Measurements from ENCODE around the gene C11orf42. TPM values are rescaled to one million over a fixed set of nuclear protein-coding genes. Genes with fewer than 3 reads are reported as not detected.

Gene C11orf42
- polyA plus RNA-seq, 2 of the 4 experiments (the other 2 are of a cell fraction), result not detected

DNA sequence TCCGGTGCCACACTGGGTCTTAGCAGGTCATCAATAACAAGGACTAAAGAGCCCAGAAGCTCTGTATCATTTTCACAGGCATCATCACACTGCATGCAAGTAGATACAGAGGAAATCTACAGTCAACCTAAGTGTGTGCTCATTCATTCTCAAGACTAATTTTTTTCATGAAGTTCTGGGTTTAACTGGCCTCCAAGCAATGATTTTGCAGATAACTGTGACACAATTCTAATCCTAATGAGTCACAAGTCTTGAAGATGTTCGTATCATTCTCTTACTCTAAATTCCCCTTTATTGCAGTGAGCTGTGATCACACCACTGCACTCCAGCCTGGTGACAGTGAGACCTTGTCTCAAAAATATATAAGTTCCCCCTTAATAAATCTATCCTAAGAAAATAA is 3.9 kb upstream of the C11orf42 start:
- ChIA-PET CTCF (interaction anchor here (0.5 to 1.7 kb wide), 3 partner anchors 25 to 152 kb away, joined by 3 to 4 read pairs (median 3); no protein-coding TSS in a partner anchor), POLR2A (no interaction called here)
- FAIRE-seq (no peak), DNase-seq (ENCODE audit: low read depth in 1 of 2, low spot score in 1 of 2) (no peak), ATAC-seq (no peak)
- Histone ChIP-seq H3K4me3 (no peak overlapping the region), H3K9me3 (no peaks in the 10 kb centered on the region), H3K27ac (no peak overlapping the region), H3K4me2 (no peak overlapping the region), H3K4me1 (no peaks in the 10 kb centered on the region)
- TF ChIP-seq, protein P1, sequence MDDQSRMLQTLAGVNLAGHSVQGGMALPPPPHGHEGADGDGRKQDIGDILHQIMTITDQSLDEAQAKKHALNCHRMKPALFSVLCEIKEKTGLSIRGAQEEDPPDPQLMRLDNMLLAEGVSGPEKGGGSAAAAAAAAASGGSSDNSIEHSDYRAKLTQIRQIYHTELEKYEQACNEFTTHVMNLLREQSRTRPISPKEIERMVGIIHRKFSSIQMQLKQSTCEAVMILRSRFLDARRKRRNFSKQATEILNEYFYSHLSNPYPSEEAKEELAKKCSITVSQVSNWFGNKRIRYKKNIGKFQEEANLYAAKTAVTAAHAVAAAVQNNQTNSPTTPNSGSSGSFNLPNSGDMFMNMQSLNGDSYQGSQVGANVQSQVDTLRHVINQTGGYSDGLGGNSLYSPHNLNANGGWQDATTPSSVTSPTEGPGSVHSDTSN (IDR thresholded peaks at IDR 0.05), result no peak
- TF ChIP-seq JUNB (IDR thresholded peaks at IDR 0.05), result no peak
- no peak for TF ChIP-seq EHF (CRISPR knock-in tag; IDR thresholded peaks at IDR 0.05)
- no peak for TF ChIP-seq HOXB13 (CRISPR knock-in tag; IDR thresholded peaks at IDR 0.05; ENCODE audit: low read depth)
- 69% methylated on average over 2 of the region's 2 CpGs for WGBS (ENCODE audit: missing lambda C conversion rate)

DNA sequence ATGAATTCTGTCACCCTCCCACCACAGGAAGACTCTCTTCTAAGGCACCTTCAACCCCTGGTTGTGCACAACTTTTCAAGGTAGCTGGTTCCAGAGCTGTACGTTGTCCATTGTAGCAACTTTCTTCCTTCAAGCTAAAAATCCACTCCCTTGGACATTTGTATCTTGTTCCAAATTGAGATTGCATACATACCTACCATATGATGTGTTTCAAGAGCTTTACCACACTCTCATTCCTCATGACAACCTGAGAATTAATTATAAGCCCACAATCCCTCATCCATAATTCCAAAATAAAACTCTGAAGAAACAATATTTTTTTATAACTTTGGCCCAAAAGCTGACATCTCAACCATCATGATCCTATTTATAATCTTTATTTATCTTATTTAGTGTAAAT is 3.3 kb upstream of the C11orf42 start:
- Histone ChIP-seq H3K4me2 (no peak overlapping the region), H3K4me1 (no peaks in the 10 kb centered on the region), H3K27ac (no peak overlapping the region), H3K4me3 (no peak overlapping the region), H3K9me3 (no peaks in the 10 kb centered on the region)
- TF ChIP-seq RAD21 (conservative IDR thresholded peaks at IDR 0.05 in 1 of 2, IDR thresholded peaks at IDR 0.05 in 1 of 2), result no peak
- TF ChIP-seq, protein P2, sequence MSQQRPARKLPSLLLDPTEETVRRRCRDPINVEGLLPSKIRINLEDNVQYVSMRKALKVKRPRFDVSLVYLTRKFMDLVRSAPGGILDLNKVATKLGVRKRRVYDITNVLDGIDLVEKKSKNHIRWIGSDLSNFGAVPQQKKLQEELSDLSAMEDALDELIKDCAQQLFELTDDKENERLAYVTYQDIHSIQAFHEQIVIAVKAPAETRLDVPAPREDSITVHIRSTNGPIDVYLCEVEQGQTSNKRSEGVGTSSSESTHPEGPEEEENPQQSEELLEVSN (IDR thresholded peaks at IDR 0.05; ENCODE audit: borderline replicate concordance, low read depth), result no peak
- TF ChIP-seq NPAS2 (CRISPR knock-in tag; IDR thresholded peaks at IDR 0.05; ENCODE audit: borderline replicate concordance), result no peak
- TF ChIP-seq MYC (IDR thresholded peaks at IDR 0.05; ENCODE audit: borderline replicate concordance, low read length), result no peak
- no peak for TF ChIP-seq HOXB5 (CRISPR knock-in tag; IDR thresholded peaks at IDR 0.05)
- TF ChIP-seq EHMT2 (IDR thresholded peaks at IDR 0.05; ENCODE audit: low read depth), result no peak
- TF ChIP-seq HOXB13 (CRISPR knock-in tag; IDR thresholded peaks at IDR 0.05; ENCODE audit: low read depth), result no peak
- TF ChIP-seq HDAC2 (IDR thresholded peaks at IDR 0.05), result no peak
- TF ChIP-seq, protein P3, sequence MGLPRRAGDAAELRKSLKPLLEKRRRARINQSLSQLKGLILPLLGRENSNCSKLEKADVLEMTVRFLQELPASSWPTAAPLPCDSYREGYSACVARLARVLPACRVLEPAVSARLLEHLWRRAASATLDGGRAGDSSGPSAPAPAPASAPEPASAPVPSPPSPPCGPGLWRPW (IDR thresholded peaks at IDR 0.05), result no peak
- TF ChIP-seq CHD2 (IDR thresholded peaks at IDR 0.05; ENCODE audit: low read length, partially characterized antibody), result no peak
- TF ChIP-seq HOXA7 (CRISPR knock-in tag; IDR thresholded peaks at IDR 0.05), result no peak
- 100% methylated on average over 1 of the region's 1 CpG for WGBS (ENCODE audit: missing lambda C conversion rate)
- ChIA-PET CTCF (interaction anchor here (0.5 to 1.7 kb wide), 2 partner anchors 24 to 121 kb away, joined by 3 to 4 read pairs; no protein-coding TSS in a partner anchor), POLR2A (no interaction called here)
- FAIRE-seq, result no peak
- DNase-seq (ENCODE audit: low read depth in 1 of 2, low spot score in 1 of 2), result no peak
- ATAC-seq, result no peak

DNA sequence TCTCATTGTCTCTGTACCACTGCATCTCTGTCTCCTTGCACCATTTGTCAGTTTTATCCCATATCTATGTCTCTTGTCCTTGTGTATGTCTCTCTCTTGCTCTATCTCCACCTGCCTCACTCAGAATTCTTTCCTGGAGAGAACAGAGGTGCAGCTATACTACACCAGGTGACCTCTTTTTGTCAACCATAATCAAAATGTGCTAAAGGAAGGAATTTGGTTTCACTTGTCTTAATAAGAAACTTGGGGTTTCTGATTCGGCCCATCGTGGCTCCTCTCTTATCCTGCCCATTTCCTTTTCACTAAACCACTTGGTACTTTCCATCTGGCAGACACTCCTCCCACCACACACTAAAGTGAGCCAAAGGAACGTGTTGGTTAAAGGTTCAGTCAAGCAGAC is 2.0 kb upstream of the C11orf42 start:
- no peak for DNase-seq (ENCODE audit: low read depth in 1 of 2, low spot score in 1 of 2)
- no peaks in the 10 kb centered on the region for H3K4me1 ChIP-seq
- no peaks in the 10 kb centered on the region for H3K9me3 ChIP-seq
- no peak overlapping the region for H3K27ac ChIP-seq
- H3K4me3 ChIP-seq, result no peak overlapping the region
- CTCF ChIA-PET, result interaction anchor here (0.6 to 2.1 kb wide), 2 partner anchors 14 to 109 kb away, joined by 4 to 5 read pairs; no protein-coding TSS in a partner anchor
- WGBS (ENCODE audit: missing lambda C conversion rate), result 80% methylated on average over 3 of the region's 3 CpGs
- no peak for FAIRE-seq
- TF ChIP-seq NFE2L2 (conservative IDR thresholded peaks at IDR 0.05; ENCODE audit: low read length) (no peak), CHD4 (IDR thresholded peaks at IDR 0.05; ENCODE audit: borderline replicate concordance) (no peak), BHLHE40 (IDR thresholded peaks at IDR 0.05; ENCODE audit: low read depth, low read length) (no peak), EHF (CRISPR knock-in tag; IDR thresholded peaks at IDR 0.05) (no peak), RCOR1 (IDR thresholded peaks at IDR 0.05; ENCODE audit: low read depth, low read length) (no peak), HDAC2 (IDR thresholded peaks at IDR 0.05) (no peak), SREBF2 (IDR thresholded peaks at IDR 0.05) (no peak), GATA3 (IDR thresholded peaks at IDR 0.05; ENCODE audit: borderline replicate concordance) (no peak), CBX2 (IDR thresholded peaks at IDR 0.05; ENCODE audit: borderline replicate concordance, low read depth) (no peak), MAFK (IDR thresholded peaks at IDR 0.05; ENCODE audit: partially characterized antibody) (no peak), ZNF302 (CRISPR knock-in tag; IDR thresholded peaks at IDR 0.05) (no peak), TFCP2L1 (CRISPR knock-in tag; IDR thresholded peaks at IDR 0.05) (no peak), CEBPB (IDR thresholded peaks at IDR 0.05) (no peak)
- TF ChIP-seq, protein P3 (IDR thresholded peaks at IDR 0.05), result no peak
- TF ChIP-seq, protein P4, sequence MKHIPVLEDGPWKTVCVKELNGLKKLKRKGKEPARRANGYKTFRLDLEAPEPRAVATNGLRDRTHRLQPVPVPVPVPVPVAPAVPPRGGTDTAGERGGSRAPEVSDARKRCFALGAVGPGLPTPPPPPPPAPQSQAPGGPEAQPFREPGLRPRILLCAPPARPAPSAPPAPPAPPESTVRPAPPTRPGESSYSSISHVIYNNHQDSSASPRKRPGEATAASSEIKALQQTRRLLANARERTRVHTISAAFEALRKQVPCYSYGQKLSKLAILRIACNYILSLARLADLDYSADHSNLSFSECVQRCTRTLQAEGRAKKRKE (CRISPR knock-in tag; IDR thresholded peaks at IDR 0.05; ENCODE audit: low read depth), result no peak
- TF ChIP-seq, protein P2 (IDR thresholded peaks at IDR 0.05; ENCODE audit: borderline replicate concordance, low read depth), result no peak
- TF ChIP-seq, protein P5, sequence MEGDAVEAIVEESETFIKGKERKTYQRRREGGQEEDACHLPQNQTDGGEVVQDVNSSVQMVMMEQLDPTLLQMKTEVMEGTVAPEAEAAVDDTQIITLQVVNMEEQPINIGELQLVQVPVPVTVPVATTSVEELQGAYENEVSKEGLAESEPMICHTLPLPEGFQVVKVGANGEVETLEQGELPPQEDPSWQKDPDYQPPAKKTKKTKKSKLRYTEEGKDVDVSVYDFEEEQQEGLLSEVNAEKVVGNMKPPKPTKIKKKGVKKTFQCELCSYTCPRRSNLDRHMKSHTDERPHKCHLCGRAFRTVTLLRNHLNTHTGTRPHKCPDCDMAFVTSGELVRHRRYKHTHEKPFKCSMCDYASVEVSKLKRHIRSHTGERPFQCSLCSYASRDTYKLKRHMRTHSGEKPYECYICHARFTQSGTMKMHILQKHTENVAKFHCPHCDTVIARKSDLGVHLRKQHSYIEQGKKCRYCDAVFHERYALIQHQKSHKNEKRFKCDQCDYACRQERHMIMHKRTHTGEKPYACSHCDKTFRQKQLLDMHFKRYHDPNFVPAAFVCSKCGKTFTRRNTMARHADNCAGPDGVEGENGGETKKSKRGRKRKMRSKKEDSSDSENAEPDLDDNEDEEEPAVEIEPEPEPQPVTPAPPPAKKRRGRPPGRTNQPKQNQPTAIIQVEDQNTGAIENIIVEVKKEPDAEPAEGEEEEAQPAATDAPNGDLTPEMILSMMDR (IDR thresholded peaks at IDR 0.05), result no peak
- TF ChIP-seq, protein P6, sequence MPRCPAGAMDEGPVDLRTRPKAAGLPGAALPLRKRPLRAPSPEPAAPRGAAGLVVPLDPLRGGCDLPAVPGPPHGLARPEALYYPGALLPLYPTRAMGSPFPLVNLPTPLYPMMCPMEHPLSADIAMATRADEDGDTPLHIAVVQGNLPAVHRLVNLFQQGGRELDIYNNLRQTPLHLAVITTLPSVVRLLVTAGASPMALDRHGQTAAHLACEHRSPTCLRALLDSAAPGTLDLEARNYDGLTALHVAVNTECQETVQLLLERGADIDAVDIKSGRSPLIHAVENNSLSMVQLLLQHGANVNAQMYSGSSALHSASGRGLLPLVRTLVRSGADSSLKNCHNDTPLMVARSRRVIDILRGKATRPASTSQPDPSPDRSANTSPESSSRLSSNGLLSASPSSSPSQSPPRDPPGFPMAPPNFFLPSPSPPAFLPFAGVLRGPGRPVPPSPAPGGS (IDR thresholded peaks at IDR 0.05), result no peak
- ATAC-seq, result no peak
- POLR2A ChIA-PET, result no interaction called here
- H3K4me2 ChIP-seq, result no peak overlapping the region
